K562 (cell line): ENCODE measurements around the gene RBM28. TPM values are rescaled to one million over a fixed set of nuclear protein-coding genes. Genes with fewer than 3 reads are reported as not detected.
A peak's percentile ranks its signal among the peaks of the same experiment; 100 is the strongest.

Source experiments
- CTBP1 ChIP-seq: fragments of 450-650 bp; IDR thresholded peaks from 2 replicates; pipeline ENCODE4 v1.6.1; 2016; ENCODE audit warnings: borderline replicate concordance
- E2F6 ChIP-seq, 2 experiments: IDR thresholded peaks; 2 replicates each; pipeline ENCODE4 v1.6.1; 2011; ENCODE audit warnings: borderline replicate concordance in 1 of 2, control low read depth in 1 of 2, low read depth in 1 of 2, low read length in 1 of 2, mild to moderate bottlenecking in 1 of 2, mixed read lengths in 1 of 2, moderate library complexity in 1 of 2; ENCODE audit not compliant: insufficient read depth in 1 of 2, insufficient read length in 1 of 2, poor library complexity in 1 of 2, severe bottlenecking in 1 of 2; ENCODE audit errors: extremely low read depth in 1 of 2
- ESRRB ChIP-seq: fragments of 250-450 bp; sonication (Bioruptor Pico); IDR thresholded peaks from 2 replicates; pipeline ENCODE4 v1.5.0; 2020; ENCODE audit warnings: mild to moderate bottlenecking, moderate library complexity, borderline replicate concordance
- ETV6 ChIP-seq, 3 experiments: fragments of 150-350 bp in 1 of 3; sonication (generic) in 1 of 3; formaldehyde crosslinking in 1 of 3; IDR thresholded peaks; 2 replicates each; pipeline versions ENCODE4 v1.6.1 to v1.8.0; 2014 to 2022; ENCODE audit warnings: borderline replicate concordance in 2 of 3, low read depth in 2 of 3, antibody characterized with exemption in 1 of 3, low read length in 1 of 3, mild to moderate bottlenecking in 1 of 3, missing genetic modification reagents in 1 of 3
- NR3C1 ChIP-seq: sonication (generic); formaldehyde crosslinking; IDR thresholded peaks from 2 replicates; pipeline ENCODE4 v1.8.1; 2022; ENCODE audit warnings: missing genetic modification reagents
- RBM34 ChIP-seq: fragments of 200-400 bp; formaldehyde crosslinking; IDR thresholded peaks from 2 replicates; pipeline ENCODE4 v1.6.1; 2018; ENCODE audit warnings: low read length, borderline replicate concordance; ENCODE audit not compliant: insufficient read depth
- SAFB ChIP-seq: fragments of 200-400 bp; formaldehyde crosslinking; IDR thresholded peaks from 2 replicates; pipeline ENCODE4 v1.6.1; 2017; ENCODE audit warnings: low read depth, low read length, borderline replicate concordance
- UBTF ChIP-seq, 2 experiments: IDR thresholded peaks; 2 replicates each; pipeline ENCODE4 v1.6.1; 2012; ENCODE audit warnings: improper control_type of control experiment in 2 of 2, low read depth in 2 of 2, low read length in 2 of 2, borderline replicate concordance in 1 of 2
- ZBTB5 ChIP-seq: fragments of 450-650 bp; IDR thresholded peaks from 2 replicates; pipeline ENCODE4 v1.6.1; 2017; ENCODE audit warnings: antibody characterized with exemption
- ZBTB7A ChIP-seq: IDR thresholded peaks from 2 replicates; pipeline ENCODE4 v1.6.1; 2011; ENCODE audit warnings: low read depth, mild to moderate bottlenecking, low read length, moderate library complexity, borderline replicate concordance; ENCODE audit not compliant: control insufficient read depth
- ZNF197 ChIP-seq: fragments of 200-800 bp; sonication (Bioruptor generic); IDR thresholded peaks from 2 replicates; pipeline ENCODE4 v1.6.1; 2016; ENCODE audit warnings: low read depth, missing genetic modification characterization, missing compliant biosample characterization
- ZNF324 ChIP-seq: fragments of 250-450 bp; sonication (Bioruptor Pico); IDR thresholded peaks from 2 replicates; pipeline ENCODE4 v1.4.0; 2020; ENCODE audit warnings: mild to moderate bottlenecking
- ZNF644 ChIP-seq: fragments of 200-800 bp; sonication (Bioruptor generic); IDR thresholded peaks from 2 replicates; pipeline ENCODE4 v1.6.1; 2016; ENCODE audit warnings: low read depth, missing genetic modification characterization, missing compliant biosample characterization
- polyA plus RNA-seq, 8 experiments: library from polyadenylated mRNA; depleted of rRNA in 4 of 8; stranded (reverse) in 5 of 8; unstranded in 3 of 8; fragments of >200 nt; fragmentation: Nextera tagmentation in 2 of 8; fragmentation: Illumina TruSeq in 1 of 8; extraction: Ambion mirVana in 2 of 8; extraction: Trizol in 1 of 8; gene quantifications; 2 replicates each; pipeline versions ENCODE4 v1.2.1 to v1.2.3, GENCODE V29; 2011 to 2014; ENCODE audit warnings: inconsistent platforms in 1 of 8, missing spikeins in 1 of 8
- total RNA-seq, 7 experiments: library from RNA; depleted of rRNA in 6 of 7; stranded (reverse); fragments of >200 nt in 6 of 7; fragmentation: Illumina TruSeq in 2 of 7; extraction: Trizol in 2 of 7; gene quantifications; 2 replicates each; pipeline versions ENCODE4 v1.2.1 to v1.2.3, GENCODE V29; 2011 to 2021; ENCODE audit warnings: low replicate concordance in 1 of 7

RBM28 gene
- total and polyA plus RNA-seq, 9 of the 15 experiments (the other 6 are each of a cell fraction or from before 2014, with no cell fraction given): 65.8 to 213 (median 138) TPM

- TF ChIP-seq ZBTB5 (no peak), ETV6 (IDR thresholded peaks at IDR 0.05; ENCODE audit: borderline replicate concordance in 1 of 2, low read depth in 2 of 2, low read length in 1 of 2) (no peak), ETV6 (CRISPR knock-in tag; IDR thresholded peaks at IDR 0.05; ENCODE audit: borderline replicate concordance) (no peak), ESRRB (CRISPR knock-in tag) (no peak), ZNF644 (tag) (no peak), ZNF197 (CRISPR knock-in tag) (no peak), ZNF324 (no peak), ZBTB7A (peak; percentile 29; the same call in 1 of the 2 replicates), UBTF (IDR thresholded peaks at IDR 0.05; ENCODE audit: borderline replicate concordance in 1 of 2, low read depth in 2 of 2, low read length in 2 of 2) (peak; percentile 92 to 98; a peak in 3 of 4 replicates), NR3C1 (CRISPR knock-in tag) (peak; percentile 62; the same call in 1 of the 2 replicates), SAFB (0 out of 2 replicates have a peak, but pooled peaks have one; percentile 27), CTBP1 (peak; percentile 46; the same call in 1 of the 2 replicates), RBM34 (0 out of 2 replicates have a peak, but pooled peaks have one; percentile 68), E2F6 (IDR thresholded peaks at IDR 0.05; ENCODE audit: borderline replicate concordance in 1 of 2, extremely low read depth in 1 of 2, insufficient read depth in 1 of 2, insufficient read length in 1 of 2, low read depth in 1 of 2, low read length in 1 of 2, poor library complexity in 1 of 2, severe bottlenecking in 1 of 2) (peak in 1 of 2 experiments; percentile 85)
These were observed 18.0 kb upstream of the RBM28 start, which contains the start of gene PRRT4 (continued) for GRCh38 chr7:128361411-128362379.
